Karpas-422 (cell line): Measurements from ENCODE around the gene CACNA2D3. TPM values are rescaled to one million over a fixed set of nuclear protein-coding genes. Genes with fewer than 3 reads are reported as not detected.

Experiments
- DNase-seq: peaks from one replicate; pipeline ENCODE4 v3.0.0-alpha.2; 2015
- H2AFZ ChIP-seq: fragments of 200-600 bp; sonication (generic); 2 replicates; pipeline ENCODE4 v1.6.1; 2014; ENCODE audit warnings: antibody characterized with exemption, low read length, mixed read lengths
- H3K27ac ChIP-seq: fragments of 200-600 bp; sonication (generic); 2 replicates; pipeline ENCODE4 v1.5.1; 2014; ENCODE audit warnings: mild to moderate bottlenecking, low read length, moderate library complexity
- H3K27me3 ChIP-seq: fragments of 200-600 bp; sonication (generic); 2 replicates; pipeline ENCODE4 v1.6.1; 2014; ENCODE audit warnings: low read length, mixed read lengths
- H3K36me3 ChIP-seq: fragments of 200-600 bp; sonication (generic); 2 replicates; pipeline ENCODE4 v1.6.1; 2014; ENCODE audit warnings: low read length, mixed read lengths; ENCODE audit not compliant: insufficient read depth
- H3K4me1 ChIP-seq: fragments of 200-600 bp; sonication (generic); 2 replicates; pipeline ENCODE4 v1.6.1; 2014; ENCODE audit warnings: mild to moderate bottlenecking, low read length, mixed read lengths
- H3K4me2 ChIP-seq: fragments of 200-600 bp; sonication (generic); 2 replicates; pipeline ENCODE4 v1.6.1; 2014; ENCODE audit warnings: low read length, low read depth, mild to moderate bottlenecking; ENCODE audit not compliant: poor library complexity, severe bottlenecking
- H3K4me3 ChIP-seq: fragments of 200-600 bp; sonication (generic); 2 replicates; pipeline ENCODE4 v1.5.1; 2014; ENCODE audit warnings: mild to moderate bottlenecking, antibody characterized with exemption, low read length, mixed read lengths
- H3K79me2 ChIP-seq: fragments of 200-600 bp; sonication (generic); 2 replicates; pipeline ENCODE4 v1.6.1; 2014; ENCODE audit warnings: mild to moderate bottlenecking, low read length, mixed read lengths
- H3K9ac ChIP-seq: fragments of 200-600 bp; sonication (generic); 2 replicates; pipeline ENCODE4 v1.6.0; 2014; ENCODE audit warnings: low read length
- H3K9me2 ChIP-seq: fragments of 200-600 bp; sonication (generic), shearing (Covaris generic); replicated peaks from 2 replicates; pipeline ENCODE4 v1.6.0; 2014; ENCODE audit warnings: mild to moderate bottlenecking, low read length, moderate library complexity; ENCODE audit not compliant: insufficient read depth
- H3K9me3 ChIP-seq: fragments of 300-700, 200-600 bp; sonication (generic); 2 replicates; pipeline ENCODE4 v1.6.1; 2014; ENCODE audit warnings: low read length, mixed read lengths
- H4K20me1 ChIP-seq: fragments of 200-600 bp; sonication (generic); 2 replicates; pipeline ENCODE4 v1.6.1; 2014; ENCODE audit warnings: mild to moderate bottlenecking, antibody characterized with exemption, low read length, low read depth; ENCODE audit not compliant: insufficient read depth
- total RNA-seq: library from RNA; depleted of rRNA; stranded (reverse); fragments of >200 nt; shearing (Covaris generic); gene quantifications from 2 replicates; pipeline ENCODE4 v1.2.3, GENCODE V29; 2014; ENCODE audit warnings: low replicate concordance

CACNA2D3 gene
- total RNA-seq, 1 experiment from 2014 or later = not detected

DNA sequence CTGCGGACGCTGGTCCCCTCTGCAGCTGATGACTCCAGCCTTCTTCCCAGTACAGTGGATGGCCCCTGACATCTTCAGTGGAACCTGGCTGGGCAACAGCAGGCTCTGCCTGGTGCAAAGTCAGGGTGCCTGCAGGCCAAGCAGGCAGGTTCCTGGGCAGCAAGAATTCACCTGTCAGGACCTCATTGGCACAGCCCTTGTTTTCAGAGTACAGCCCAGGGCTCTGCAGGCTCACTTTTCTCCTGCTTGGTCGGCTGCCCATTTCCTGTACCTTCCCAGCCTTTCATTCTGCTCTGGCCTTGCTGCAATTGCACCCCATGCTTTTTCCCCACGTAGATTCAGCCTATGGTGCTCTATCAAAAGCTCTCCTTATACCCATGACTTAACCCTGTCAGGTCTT lies 749.5 kb downstream of the CACNA2D3 start:
- no peak overlapping the region for H3K27ac ChIP-seq
- DNase-seq = no peak

GRCh38 chr3:54873059-54874010 lies 751.0 kb downstream of the CACNA2D3 start:
- H3K4me2 ChIP-seq = no peak overlapping the region
- no peaks in the 10 kb centered on the region for H3K4me1 ChIP-seq
- H2AFZ ChIP-seq = no peak overlapping the region
- no peak overlapping the region for H3K9ac ChIP-seq
- H3K27ac ChIP-seq = no peak overlapping the region
- H3K9me2 ChIP-seq = no peaks in the 10 kb centered on the region
- no peaks in the 10 kb centered on the region for H3K9me3 ChIP-seq
- no peaks in the 10 kb centered on the region for H4K20me1 ChIP-seq
- H3K79me2 ChIP-seq = no peaks in the 10 kb centered on the region
- no peaks in the 10 kb centered on the region for H3K36me3 ChIP-seq
- no peak overlapping the region for H3K4me3 ChIP-seq
- DNase-seq = no peak
- H3K27me3 ChIP-seq = no peaks in the 10 kb centered on the region

More for the DNA sequence above, 749.5 kb downstream of the CACNA2D3 start:
- Histone ChIP-seq H3K4me3 (no peak overlapping the region), H3K9me3 (no peaks in the 10 kb centered on the region), H3K9ac (no peak overlapping the region), H3K4me2 (no peak overlapping the region), H3K79me2 (no peaks in the 10 kb centered on the region), H2AFZ (no peak overlapping the region), H3K9me2 (no peaks in the 10 kb centered on the region), H4K20me1 (no peaks in the 10 kb centered on the region), H3K4me1 (no peaks in the 10 kb centered on the region), H3K36me3 (no peaks in the 10 kb centered on the region), H3K27me3 (no peaks in the 10 kb centered on the region)

DNA sequence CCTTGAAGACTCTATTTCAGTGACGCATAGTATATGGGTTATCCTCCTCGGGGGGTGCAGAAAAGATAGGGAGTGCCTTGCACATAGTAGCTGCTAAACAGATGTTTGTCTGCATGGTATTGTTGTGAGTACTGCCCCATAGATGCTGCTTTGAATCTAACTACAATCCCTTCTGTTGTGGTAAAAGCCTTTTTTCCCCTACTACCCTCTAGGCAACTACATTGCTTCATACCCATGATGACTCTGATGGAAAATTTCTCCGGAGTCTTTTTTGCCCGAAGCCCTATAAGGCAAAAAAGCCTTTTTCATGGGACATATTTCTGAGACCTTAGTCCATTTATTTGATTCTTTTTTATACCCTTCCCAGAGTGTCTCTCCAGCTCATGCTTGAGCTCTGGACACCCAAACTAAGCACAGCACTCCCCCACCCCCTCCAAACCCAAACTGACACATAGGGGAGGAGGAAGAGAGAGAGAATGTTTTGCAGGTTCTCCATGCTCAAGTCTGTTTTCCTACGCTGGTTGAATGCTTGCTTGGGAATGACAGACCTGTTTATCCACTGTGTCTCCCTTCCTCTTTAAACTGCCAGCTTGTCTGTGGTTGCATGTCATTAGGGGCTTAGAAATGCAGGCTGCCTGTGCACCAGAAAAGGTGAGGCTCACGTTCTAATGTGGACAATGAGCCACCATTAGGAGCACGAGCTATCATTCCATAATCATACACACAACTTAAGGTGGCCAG lies 752.6 kb downstream of the CACNA2D3 start:
- H3K4me2 ChIP-seq = no peak overlapping the region
- H4K20me1 ChIP-seq = no peaks in the 10 kb centered on the region
- DNase-seq = no peak
- H3K27ac ChIP-seq = no peak overlapping the region
- H3K4me1 ChIP-seq = no peaks in the 10 kb centered on the region
- no peaks in the 10 kb centered on the region for H3K36me3 ChIP-seq
- H3K9me3 ChIP-seq = no peaks in the 10 kb centered on the region
- H3K9me2 ChIP-seq = no peaks in the 10 kb centered on the region
- no peak overlapping the region for H3K9ac ChIP-seq
- H3K27me3 ChIP-seq = no peaks in the 10 kb centered on the region
- H2AFZ ChIP-seq = no peak overlapping the region
- H3K4me3 ChIP-seq = no peak overlapping the region
- no peaks in the 10 kb centered on the region for H3K79me2 ChIP-seq

- H3K9ac ChIP-seq = no peak overlapping the region
- no peaks in the 10 kb centered on the region for H3K36me3 ChIP-seq
These were observed 753.4 kb downstream of the CACNA2D3 start for GRCh38 chr3:54875596-54876268.

GRCh38 chr3:54876694-54877093 lies 754.3 kb downstream of the CACNA2D3 start:
- H4K20me1 ChIP-seq = no peaks in the 10 kb centered on the region
- H3K79me2 ChIP-seq = no peaks in the 10 kb centered on the region
- no peak overlapping the region for H2AFZ ChIP-seq
- H3K4me1 ChIP-seq = no peaks in the 10 kb centered on the region
- H3K4me2 ChIP-seq = no peak overlapping the region
- no peak overlapping the region for H3K9ac ChIP-seq
- no peak overlapping the region for H3K4me3 ChIP-seq
- DNase-seq = no peak
- no peak overlapping the region for H3K27ac ChIP-seq
- H3K9me2 ChIP-seq = no peaks in the 10 kb centered on the region
- H3K27me3 ChIP-seq = no peaks in the 10 kb centered on the region
- H3K36me3 ChIP-seq = no peaks in the 10 kb centered on the region
- H3K9me3 ChIP-seq = no peaks in the 10 kb centered on the region

More at GRCh38 chr3:54875596-54876268, 753.4 kb downstream of the CACNA2D3 start:
- Histone ChIP-seq H4K20me1 (no peaks in the 10 kb centered on the region), H3K27me3 (no peaks in the 10 kb centered on the region), H3K27ac (no peak overlapping the region), H2AFZ (no peak overlapping the region), H3K4me1 (no peaks in the 10 kb centered on the region), H3K4me3 (no peak overlapping the region), H3K9me3 (no peaks in the 10 kb centered on the region), H3K9me2 (no peaks in the 10 kb centered on the region), H3K79me2 (no peaks in the 10 kb centered on the region), H3K4me2 (no peak overlapping the region)
- DNase-seq = no peak

DNA sequence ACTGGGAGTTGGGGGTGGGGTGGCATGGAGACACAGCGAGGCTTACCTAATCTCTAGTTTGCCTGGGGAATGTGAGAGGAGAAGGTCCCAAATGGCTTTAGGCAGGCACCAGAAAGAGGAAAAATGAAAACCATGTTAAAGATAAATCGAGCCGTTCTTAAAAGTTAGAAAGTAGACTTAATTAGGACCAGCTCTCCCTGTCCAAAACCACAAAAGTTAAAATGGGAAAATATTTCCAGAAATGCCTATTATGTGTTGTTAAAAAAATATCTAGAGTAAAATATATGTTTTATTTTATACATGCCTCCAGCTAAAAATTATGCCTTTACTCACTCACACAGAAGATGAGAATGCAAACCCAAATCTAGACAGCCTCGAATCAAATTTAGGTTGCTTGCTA lies 755.4 kb downstream of the CACNA2D3 start:
- Histone ChIP-seq H3K4me3 (no peak overlapping the region), H2AFZ (no peak overlapping the region), H3K79me2 (no peaks in the 10 kb centered on the region), H3K4me1 (no peaks in the 10 kb centered on the region), H3K27ac (no peak overlapping the region), H3K36me3 (no peaks in the 10 kb centered on the region), H4K20me1 (no peaks in the 10 kb centered on the region), H3K9ac (no peak overlapping the region), H3K27me3 (no peaks in the 10 kb centered on the region), H3K4me2 (no peak overlapping the region), H3K9me3 (no peaks in the 10 kb centered on the region), H3K9me2 (no peaks in the 10 kb centered on the region)
- no peak for DNase-seq

GRCh38 chr3:54878145-54878544 lies 755.8 kb downstream of the CACNA2D3 start:
- Histone ChIP-seq H4K20me1 (no peaks in the 10 kb centered on the region), H3K27me3 (no peaks in the 10 kb centered on the region), H3K79me2 (no peaks in the 10 kb centered on the region), H3K9me3 (no peaks in the 10 kb centered on the region), H3K4me1 (no peaks in the 10 kb centered on the region), H3K4me2 (no peak overlapping the region), H3K9me2 (no peaks in the 10 kb centered on the region), H3K4me3 (no peak overlapping the region), H2AFZ (no peak overlapping the region), H3K36me3 (no peaks in the 10 kb centered on the region), H3K27ac (no peak overlapping the region), H3K9ac (no peak overlapping the region)
- no peak for DNase-seq
